ENCODE data around the gene CHST6. TPM values are rescaled to one million over a fixed set of nuclear protein-coding genes. Genes with fewer than 3 reads are reported as not detected.
"Not testable (repeated sequence)": the region's sequence is repeated elsewhere in the genome, so short reads cannot be mapped to it uniquely, and the experiment has no call there.

Gene CHST6
- total RNA-seq, 3 donors from 2014 or later = under 0.01 to 0.44 TPM; not detected in 1

DNA sequence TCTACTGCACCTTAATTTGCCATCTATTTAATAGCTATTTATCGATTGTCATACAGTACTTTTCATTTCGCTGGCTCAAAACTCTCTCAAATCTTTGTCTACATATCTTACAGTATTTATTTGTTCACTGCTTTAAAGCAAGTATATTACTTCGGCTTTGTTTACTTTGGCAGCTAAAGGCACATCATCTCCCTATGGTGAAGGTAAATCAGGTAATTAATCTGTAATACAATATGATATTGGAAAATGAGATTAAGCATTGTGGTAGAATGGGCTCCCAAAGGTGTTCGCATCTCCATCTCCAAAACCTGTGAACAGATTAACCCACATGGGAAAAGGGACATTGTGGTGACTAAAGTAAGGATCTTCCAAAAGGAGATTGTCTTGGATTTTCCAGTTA lies 37.2 kb downstream of the CHST6 start:
- TF ChIP-seq POLR2A (IDR thresholded peaks at IDR 0.05) = no peak
- TF ChIP-seq POLR2AphosphoS5 (IDR thresholded peaks at IDR 0.05) = no peak
- TF ChIP-seq, protein P1, sequence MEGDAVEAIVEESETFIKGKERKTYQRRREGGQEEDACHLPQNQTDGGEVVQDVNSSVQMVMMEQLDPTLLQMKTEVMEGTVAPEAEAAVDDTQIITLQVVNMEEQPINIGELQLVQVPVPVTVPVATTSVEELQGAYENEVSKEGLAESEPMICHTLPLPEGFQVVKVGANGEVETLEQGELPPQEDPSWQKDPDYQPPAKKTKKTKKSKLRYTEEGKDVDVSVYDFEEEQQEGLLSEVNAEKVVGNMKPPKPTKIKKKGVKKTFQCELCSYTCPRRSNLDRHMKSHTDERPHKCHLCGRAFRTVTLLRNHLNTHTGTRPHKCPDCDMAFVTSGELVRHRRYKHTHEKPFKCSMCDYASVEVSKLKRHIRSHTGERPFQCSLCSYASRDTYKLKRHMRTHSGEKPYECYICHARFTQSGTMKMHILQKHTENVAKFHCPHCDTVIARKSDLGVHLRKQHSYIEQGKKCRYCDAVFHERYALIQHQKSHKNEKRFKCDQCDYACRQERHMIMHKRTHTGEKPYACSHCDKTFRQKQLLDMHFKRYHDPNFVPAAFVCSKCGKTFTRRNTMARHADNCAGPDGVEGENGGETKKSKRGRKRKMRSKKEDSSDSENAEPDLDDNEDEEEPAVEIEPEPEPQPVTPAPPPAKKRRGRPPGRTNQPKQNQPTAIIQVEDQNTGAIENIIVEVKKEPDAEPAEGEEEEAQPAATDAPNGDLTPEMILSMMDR (IDR thresholded peaks at IDR 0.05) = no peak
- no peaks in the 10 kb centered on the region for H3K27me3 ChIP-seq
- no peaks in the 10 kb centered on the region for H3K4me1 ChIP-seq
- no peak for DNase-seq (ENCODE audit: low spot score in 2 of 2)
- H3K9me3 ChIP-seq = no peaks in the 10 kb centered on the region
- intact Hi-C loops (cut with DNase I; ENCODE audit: low total_unique reads) = no loop called here
- H3K4me3 ChIP-seq = no peak overlapping the region
- H3K27ac ChIP-seq = no peak overlapping the region
- H3K36me3 ChIP-seq = no peaks in the 10 kb centered on the region

DNA sequence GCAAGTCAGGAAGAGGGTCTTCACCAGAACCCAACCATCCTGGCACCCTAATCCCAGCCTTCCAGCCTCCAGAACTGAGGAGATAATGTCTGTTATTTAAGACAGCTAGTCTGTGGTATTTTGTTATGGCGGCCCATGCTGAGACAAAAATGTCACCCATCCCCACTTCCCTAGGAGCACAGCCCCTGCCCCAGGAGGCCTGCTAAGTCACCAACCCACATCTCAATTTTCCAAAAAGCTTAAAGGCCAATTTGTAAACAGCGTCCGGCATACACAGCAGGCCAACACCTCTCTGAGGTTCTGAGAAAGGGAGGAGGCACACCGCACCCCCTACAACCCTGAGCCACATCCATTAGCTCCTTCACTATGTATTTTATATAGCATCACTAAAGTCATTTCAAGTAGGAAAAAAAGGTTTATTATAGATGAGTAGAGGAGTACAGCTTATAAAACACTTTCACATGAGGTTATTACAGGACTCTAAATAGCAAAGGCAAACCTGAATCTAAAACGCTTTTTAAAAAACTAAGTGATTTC lies 37.7 kb downstream of the CHST6 start:
- H3K27me3 ChIP-seq = no peaks in the 10 kb centered on the region
- intact Hi-C loops (cut with DNase I; ENCODE audit: low total_unique reads) = no loop called here

DNA sequence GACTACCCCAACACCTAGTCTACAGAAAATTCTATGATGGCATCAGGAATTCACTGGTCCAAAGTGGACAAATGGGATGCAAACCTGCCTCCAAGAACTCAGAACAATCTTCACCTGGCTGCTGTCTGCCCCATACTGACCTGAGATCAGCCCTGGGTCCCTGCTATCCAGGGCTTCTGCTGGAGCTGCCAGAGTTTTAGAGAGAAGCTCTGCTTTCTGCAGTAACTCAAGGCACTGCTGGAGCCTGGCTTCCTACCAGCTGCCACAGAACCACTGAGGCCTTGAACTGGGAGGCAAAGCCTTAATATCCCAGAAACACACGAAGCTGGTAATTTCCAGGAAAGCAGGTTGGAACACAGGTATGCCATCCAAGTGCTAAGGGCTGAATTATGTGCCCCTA lies 38.3 kb downstream of the CHST6 start:
- TF ChIP-seq, protein P1 (IDR thresholded peaks at IDR 0.05) = no peak
- TF ChIP-seq POLR2A (IDR thresholded peaks at IDR 0.05) = no peak
- TF ChIP-seq POLR2AphosphoS5 (IDR thresholded peaks at IDR 0.05) = no peak
- Histone ChIP-seq H3K27me3 (no peaks in the 10 kb centered on the region), H3K27ac (no peak overlapping the region), H3K36me3 (no peaks in the 10 kb centered on the region), H3K9me3 (no peaks in the 10 kb centered on the region), H3K4me1 (no peaks in the 10 kb centered on the region), H3K4me3 (no peak overlapping the region)
- intact Hi-C loops (cut with DNase I; ENCODE audit: low total_unique reads) = no loop called here
- no peak for DNase-seq (ENCODE audit: low spot score in 2 of 2)

More for the DNA sequence above, 37.7 kb downstream of the CHST6 start:
- H3K36me3 ChIP-seq = no peaks in the 10 kb centered on the region
- no peaks in the 10 kb centered on the region for H3K9me3 ChIP-seq
- TF ChIP-seq, protein P1 (IDR thresholded peaks at IDR 0.05) = no peak
- TF ChIP-seq POLR2AphosphoS5 (IDR thresholded peaks at IDR 0.05) = no peak
- TF ChIP-seq POLR2A (IDR thresholded peaks at IDR 0.05) = no peak
- H3K27ac ChIP-seq = no peak overlapping the region
- no peak for DNase-seq (ENCODE audit: low spot score in 2 of 2)
- H3K4me1 ChIP-seq = no peaks in the 10 kb centered on the region
- H3K4me3 ChIP-seq = no peak overlapping the region

DNA sequence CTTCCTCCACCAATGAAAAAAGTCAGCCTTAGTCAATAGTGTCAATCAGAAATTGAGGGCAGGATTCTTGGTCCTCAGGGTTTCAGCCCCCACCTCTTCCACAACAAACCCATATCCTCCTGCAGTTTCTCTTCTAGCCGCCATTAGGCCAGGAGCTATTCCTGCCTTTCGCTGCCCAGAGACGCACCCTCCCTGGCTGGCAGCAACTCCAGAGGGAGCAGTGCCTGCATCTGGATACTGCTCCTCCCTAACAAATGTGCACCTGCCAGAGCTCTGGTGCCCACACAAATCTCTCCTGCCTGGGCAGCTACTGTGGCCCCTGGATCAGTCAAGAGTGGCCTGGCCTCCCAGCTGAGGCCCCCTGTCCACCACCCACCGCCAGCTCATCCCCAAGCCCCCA lies 38.8 kb downstream of the CHST6 start:
- H3K36me3 ChIP-seq; H3K9me3 ChIP-seq; intact Hi-C loops (cut with DNase I; ENCODE audit: low total_unique reads); H3K27me3 ChIP-seq; DNase-seq (ENCODE audit: low spot score in 2 of 2); H3K4me3 ChIP-seq; H3K27ac ChIP-seq; H3K4me1 ChIP-seq: not testable (repeated sequence)

DNA sequence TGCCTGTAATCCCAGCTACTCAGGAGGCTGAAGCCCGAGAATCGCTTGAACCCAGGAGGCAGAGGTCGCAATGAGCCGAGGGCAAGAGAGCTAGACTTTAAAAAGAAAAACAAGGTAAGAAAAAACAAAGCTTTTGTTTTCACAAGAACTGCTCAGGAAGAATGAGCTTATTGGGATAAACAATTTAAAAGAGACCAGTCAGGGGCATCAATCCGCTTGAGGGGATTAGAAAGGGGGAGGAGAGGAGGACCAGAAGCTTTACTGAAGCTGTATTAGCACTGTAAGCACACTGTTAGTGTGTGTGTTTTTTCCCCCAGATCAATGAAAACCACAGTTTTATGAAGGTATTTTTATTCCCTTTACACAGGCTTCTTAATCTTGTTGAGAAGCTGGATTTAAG lies 39.6 kb downstream of the CHST6 start:
- Histone ChIP-seq H3K4me3 (no peak overlapping the region), H3K36me3 (no peaks in the 10 kb centered on the region), H3K9me3 (no peaks in the 10 kb centered on the region), H3K27me3 (no peaks in the 10 kb centered on the region), H3K27ac (no peak overlapping the region), H3K4me1 (no peaks in the 10 kb centered on the region)
- DNase-seq (ENCODE audit: low spot score in 2 of 2) = no peak
- intact Hi-C loops (cut with DNase I; ENCODE audit: low total_unique reads) = no loop called here
- no peak for TF ChIP-seq POLR2A (IDR thresholded peaks at IDR 0.05)
- TF ChIP-seq, protein P1 (IDR thresholded peaks at IDR 0.05) = no peak
- no peak for TF ChIP-seq POLR2AphosphoS5 (IDR thresholded peaks at IDR 0.05)

Measured in breast epithelium (tissue), 4 donors.